Stimulated activated naive B cell treated with anti-CD40 and anti-IgM and Interleukin-4, amounts not matched to agents 10 μg/mL and 1 μg/mL and 100 μg/mL, for 72 hours (primary cell): Measurements from ENCODE around the gene KRT33A.

Experiments used
- ATAC-seq, 2 donors: fragments of 150-1000 bp; cut with Tn5 transposase; replicated peaks; 2 replicates each; pipeline ENCODE4 v1.10.0; 2021; ENCODE audit warnings: moderate library complexity in 1 of 2
- DNase-seq: peaks from one replicate; pipeline ENCODE4 v3.0.0; 2021
- H3K27ac Mint-ChIP-seq: one replicate; pipeline ENCODE4 v1.8.0; 2022; ENCODE audit warnings: mild to moderate bottlenecking, mixed read lengths
- H3K27me3 Mint-ChIP-seq, 2 donors: one replicate each; pipeline ENCODE4 v1.8.0; 2022; ENCODE audit warnings: mixed read lengths in 2 of 2
- H3K36me3 Mint-ChIP-seq, 2 donors: one replicate each; pipeline ENCODE4 v1.8.0; 2022; ENCODE audit warnings: mixed read lengths in 2 of 2, mild to moderate bottlenecking in 1 of 2
- H3K4me1 Mint-ChIP-seq, 2 donors: one replicate each; pipeline ENCODE4 v1.8.0; 2022; ENCODE audit warnings: mixed read lengths in 2 of 2, mild to moderate bottlenecking in 1 of 2
- H3K4me3 Mint-ChIP-seq, 2 donors: one replicate each; pipeline ENCODE4 v1.8.0; 2022; ENCODE audit warnings: mild to moderate bottlenecking in 2 of 2, mixed read lengths in 2 of 2, moderate library complexity in 1 of 2
- H3K9me3 Mint-ChIP-seq, 2 donors: one replicate each; pipeline ENCODE4 v1.8.0; 2022; ENCODE audit warnings: mixed read lengths in 2 of 2, mild to moderate bottlenecking in 1 of 2

KRT33A gene

GRCh38 chr17:41315814-41316445, 34.7 kb downstream of the KRT33A start:
- Mint-ChIP-seq H3K27ac (no peak overlapping the region), H3K9me3 (peaks cover 13% of the 10 kb centered on the region in 2 donors), H3K36me3 (peaks cover 0 to 7% of the 10 kb centered on the region in 2 donors), H3K27me3 (peaks cover 4 to 5% of the 10 kb centered on the region in 2 donors), H3K4me1 (peaks cover 5 to 6% of the 10 kb centered on the region in 2 donors), H3K4me3 (no peak overlapping the region)
- ATAC-seq (no peak), DNase-seq (no peak)

- Mint-ChIP-seq H3K9me3 (peaks cover 8 to 9% of the 10 kb centered on the region in 2 donors), H3K4me1 (peaks cover 5 to 7% of the 10 kb centered on the region in 2 donors), H3K4me3 (no peak within 1 kb of the TSS), H3K36me3 (peaks cover 0 to 5% of the 10 kb centered on the region in 2 donors), H3K27ac (no peak within 1 kb of the TSS), H3K27me3 (peaks cover 4 to 5% of the 10 kb centered on the region in 2 donors)
- DNase-seq = no peak
- no peak for ATAC-seq
Observed at GRCh38 chr17:41315204-41315794, 35.3 kb downstream of the KRT33A start, which contains the start of gene KRTAP17-1. Gene KRTAP17-1, minus strand, starts transcription at chr17:41315710. Its CDS starts 60 bp downstream, at chr17:41315650.

GRCh38 chr17:41311111-41311510, 39.5 kb downstream of the KRT33A start:
- no peak overlapping the region for H3K27ac Mint-ChIP-seq
- ATAC-seq = no peak
- peaks cover 35 to 36% of the 10 kb centered on the region in 2 donors for H3K4me1 Mint-ChIP-seq

GRCh38 chr17:41308918-41309359, 41.7 kb downstream of the KRT33A start, which contains the start of gene KRTAP16-1:
Gene KRTAP16-1, minus strand, starts transcription at chr17:41309309. Its CDS starts 56 bp downstream, at chr17:41309253.
- ATAC-seq (peak; percentile 75 to 77), DNase-seq (peak; percentile 33)
- Mint-ChIP-seq H3K9me3 (no peaks in the 10 kb centered on the region), H3K27me3 (no peaks in the 10 kb centered on the region), H3K36me3 (no peaks in the 10 kb centered on the region), H3K4me3 (peak within 1 kb of the TSS; percentile 66 to 73), H3K27ac (peak within 1 kb of the TSS; percentile 89), H3K4me1 (peaks cover 34 to 41% of the 10 kb centered on the region in 2 donors)

More at GRCh38 chr17:41311111-41311510, 39.5 kb downstream of the KRT33A start:
- no peaks in the 10 kb centered on the region for H3K36me3 Mint-ChIP-seq
- no peaks in the 10 kb centered on the region for H3K9me3 Mint-ChIP-seq
- H3K27me3 Mint-ChIP-seq = peaks cover 1 to 4% of the 10 kb centered on the region in 2 donors
- no peak for DNase-seq
- H3K4me3 Mint-ChIP-seq = no peak overlapping the region

GRCh38 chr17:41308251-41308917, 42.2 kb downstream of the KRT33A start:
- peak overlapping the region; percentile 66 to 73 for H3K4me3 Mint-ChIP-seq
- no peaks in the 10 kb centered on the region for H3K9me3 Mint-ChIP-seq
- no peaks in the 10 kb centered on the region for H3K27me3 Mint-ChIP-seq
- ATAC-seq (peak; percentile 80 to 86), DNase-seq (peak; percentile 55)
- peak overlapping the region; percentile 89 for H3K27ac Mint-ChIP-seq
- peaks cover 40 to 45% of the 10 kb centered on the region in 2 donors for H3K4me1 Mint-ChIP-seq
- H3K36me3 Mint-ChIP-seq = no peaks in the 10 kb centered on the region

- ATAC-seq = no peak
- Mint-ChIP-seq H3K27ac (peak overlapping the region; percentile 89), H3K27me3 (no peaks in the 10 kb centered on the region), H3K4me1 (peaks cover 40 to 45% of the 10 kb centered on the region in 2 donors), H3K36me3 (no peaks in the 10 kb centered on the region), H3K4me3 (peak overlapping the region in 1 of 2 donors; percentile 73), H3K9me3 (no peaks in the 10 kb centered on the region)
- DNase-seq = no peak
Observed at GRCh38 chr17:41307647-41308046, 43.0 kb downstream of the KRT33A start.

- H3K9me3 Mint-ChIP-seq = no peaks in the 10 kb centered on the region
- H3K36me3 Mint-ChIP-seq = peaks cover 0 to 4% of the 10 kb centered on the region in 2 donors
- H3K4me3 Mint-ChIP-seq = no peak overlapping the region
- H3K27me3 Mint-ChIP-seq = no peaks in the 10 kb centered on the region
- DNase-seq = no peak
- no peak for ATAC-seq
- H3K27ac Mint-ChIP-seq = no peak overlapping the region
- peaks cover 29 to 33% of the 10 kb centered on the region in 2 donors for H3K4me1 Mint-ChIP-seq
Observed at GRCh38 chr17:41304091-41304490, 46.5 kb downstream of the KRT33A start.

GRCh38 chr17:41302981-41303380, 47.6 kb downstream of the KRT33A start:
- no peaks in the 10 kb centered on the region for H3K27me3 Mint-ChIP-seq
- peaks cover 18 to 23% of the 10 kb centered on the region in 2 donors for H3K4me1 Mint-ChIP-seq
- DNase-seq (no peak), ATAC-seq (no peak)
- peaks cover 0 to 4% of the 10 kb centered on the region in 2 donors for H3K36me3 Mint-ChIP-seq
- H3K9me3 Mint-ChIP-seq = no peaks in the 10 kb centered on the region
- H3K4me3 Mint-ChIP-seq = no peak overlapping the region
- H3K27ac Mint-ChIP-seq = no peak overlapping the region

- Mint-ChIP-seq H3K4me1 (peaks cover 10 to 17% of the 10 kb centered on the region in 2 donors), H3K9me3 (no peaks in the 10 kb centered on the region), H3K4me3 (no peak within 1 kb of the TSS), H3K27me3 (no peaks in the 10 kb centered on the region), H3K27ac (no peak within 1 kb of the TSS), H3K36me3 (peaks cover 0 to 4% of the 10 kb centered on the region in 2 donors)
- DNase-seq (no peak), ATAC-seq (no peak)
Observed at GRCh38 chr17:41301916-41302901, 48.4 kb downstream of the KRT33A start, which contains the start of gene KRTAP29-1. Gene KRTAP29-1, minus strand, starts transcription at chr17:41302851. Its CDS starts 0 bp downstream, at chr17:41302851.

- Mint-ChIP-seq H3K9me3 (no peaks in the 10 kb centered on the region), H3K4me3 (no peak overlapping the region), H3K4me1 (peaks cover 6 to 12% of the 10 kb centered on the region in 2 donors), H3K27ac (no peak overlapping the region), H3K36me3 (peaks cover 0 to 4% of the 10 kb centered on the region in 2 donors), H3K27me3 (no peaks in the 10 kb centered on the region)
- ATAC-seq = no peak
- no peak for DNase-seq
Observed at GRCh38 chr17:41301204-41301790, 49.3 kb downstream of the KRT33A start.

- no peak for DNase-seq
- no peak overlapping the region for H3K27ac Mint-ChIP-seq
- H3K9me3 Mint-ChIP-seq = no peaks in the 10 kb centered on the region
- H3K36me3 Mint-ChIP-seq = peaks cover 0 to 4% of the 10 kb centered on the region in 2 donors
- H3K4me1 Mint-ChIP-seq = peaks cover 2 to 5% of the 10 kb centered on the region in 2 donors
- ATAC-seq = no peak
- no peaks in the 10 kb centered on the region for H3K27me3 Mint-ChIP-seq
- no peak overlapping the region for H3K4me3 Mint-ChIP-seq
Observed at GRCh38 chr17:41298458-41299135, 52.0 kb downstream of the KRT33A start.

GRCh38 chr17:41296846-41297245, 53.8 kb downstream of the KRT33A start:
- peaks cover 0 to 10% of the 10 kb centered on the region in 2 donors for H3K27me3 Mint-ChIP-seq
- H3K27ac Mint-ChIP-seq = no peak overlapping the region
- DNase-seq (no peak), ATAC-seq (no peak)
- no peak overlapping the region for H3K4me3 Mint-ChIP-seq
- H3K9me3 Mint-ChIP-seq = no peaks in the 10 kb centered on the region
- peaks cover 0 to 4% of the 10 kb centered on the region in 2 donors for H3K36me3 Mint-ChIP-seq
- H3K4me1 Mint-ChIP-seq = peaks cover 0 to 4% of the 10 kb centered on the region in 2 donors
